MM.1S (cell line): ENCODE results near the gene PLA2G4A.

Experiments
- DNase-seq: peaks from one replicate; pipeline ENCODE4 v3.0.0-alpha.2; 2015
- H2AFZ ChIP-seq: fragments of 300-600 bp; sonication (generic); 2 replicates; pipeline ENCODE4 v1.6.0; 2016; ENCODE audit warnings: antibody characterized with exemption, low read length
- H3F3A ChIP-seq: fragments of 300-600 bp; sonication (generic); 2 replicates; pipeline ENCODE4 v1.6.1; 2016; ENCODE audit warnings: mild to moderate bottlenecking, antibody characterized with exemption, low read length, moderate library complexity, mixed read lengths; ENCODE audit not compliant: insufficient read depth
- H3K27ac ChIP-seq: fragments of 300-600 bp; sonication (generic); 2 replicates; pipeline ENCODE4 v1.5.1; 2016; ENCODE audit warnings: mild to moderate bottlenecking, low read length
- H3K27me3 ChIP-seq: fragments of 300-600 bp; sonication (generic); replicated peaks from 2 replicates; pipeline ENCODE4 v1.6.0; 2016; ENCODE audit warnings: low read length; ENCODE audit not compliant: insufficient read depth
- H3K36me3 ChIP-seq: fragments of 300-600 bp; sonication (generic); replicated peaks from 2 replicates; pipeline ENCODE4 v1.6.1; 2016; ENCODE audit warnings: mild to moderate bottlenecking, low read length, mixed read lengths; ENCODE audit not compliant: insufficient read depth
- H3K4me1 ChIP-seq: fragments of 300-600 bp; sonication (generic); 2 replicates; pipeline ENCODE4 v1.6.1; 2016; ENCODE audit warnings: low read length, mixed read lengths
- H3K4me2 ChIP-seq: fragments of 300-600 bp; sonication (generic); 2 replicates; pipeline ENCODE4 v1.6.0; 2016; ENCODE audit warnings: low read depth, low read length
- H3K4me3 ChIP-seq: fragments of 300-600 bp; sonication (generic); 2 replicates; pipeline ENCODE4 v1.5.1; 2016; ENCODE audit warnings: low read length, mixed read lengths
- H3K79me2 ChIP-seq: fragments of 300-600 bp; sonication (generic); 2 replicates; pipeline ENCODE4 v1.6.1; 2016; ENCODE audit warnings: mixed run types, low read length, mixed read lengths
- H3K9ac ChIP-seq: fragments of 300-600 bp; sonication (generic); 2 replicates; pipeline ENCODE4 v1.6.1; 2016; ENCODE audit warnings: low read length, mixed read lengths
- H3K9me2 ChIP-seq: fragments of 300-600 bp; sonication (generic); replicated peaks from 2 replicates; pipeline ENCODE4 v1.6.1; 2016; ENCODE audit warnings: mild to moderate bottlenecking, low read length, mixed read lengths; ENCODE audit not compliant: insufficient read depth
- H3K9me3 ChIP-seq: fragments of 300-600 bp; sonication (generic); replicated peaks from 2 replicates; pipeline ENCODE4 v1.6.1; 2016; ENCODE audit warnings: mild to moderate bottlenecking, low read length, mixed read lengths; ENCODE audit not compliant: insufficient read depth
- H4K20me1 ChIP-seq: fragments of 300-600 bp; sonication (generic); 2 replicates; pipeline ENCODE4 v1.6.1; 2016; ENCODE audit warnings: mild to moderate bottlenecking, low read length, moderate library complexity, mixed read lengths; ENCODE audit not compliant: insufficient read depth
- CTCF ChIP-seq: fragments of 300-600 bp; sonication (generic); IDR thresholded peaks from 2 replicates; pipeline ENCODE4 v1.5.1; 2016; ENCODE audit warnings: antibody characterized with exemption, low read length, mixed read lengths
- EZH2 ChIP-seq: fragments of 300-600 bp; sonication (generic); optimal IDR thresholded peaks from 2 replicates; pipeline ENCODE3; 2017; ENCODE audit warnings: low read depth, mild to moderate bottlenecking, antibody characterized with exemption, low read length, mixed read lengths
- EZH2phosphoT487 ChIP-seq: fragments of 300-600 bp; sonication (generic); IDR thresholded peaks from 2 replicates; pipeline ENCODE4 v1.6.1; 2018; ENCODE audit warnings: antibody characterized with exemption, low read length

The PLA2G4A gene

GRCh38 chr1:186845576-186846210 is 16.9 kb downstream of the PLA2G4A start:
- no peaks in the 10 kb centered on the region for H3K27me3 ChIP-seq
- H3K9me3 ChIP-seq, result no peaks in the 10 kb centered on the region
- no peak overlapping the region for H2AFZ ChIP-seq
- TF ChIP-seq EZH2, result no peak
- TF ChIP-seq CTCF, result no peak
- TF ChIP-seq EZH2phosphoT487, result no peak
- peak overlapping the region; percentile 32 for H3K4me2 ChIP-seq
- DNase-seq, result no peak
- peaks cover 21% of the 10 kb centered on the region for H3K79me2 ChIP-seq
- H4K20me1 ChIP-seq, result no peaks in the 10 kb centered on the region
- peaks cover 36% of the 10 kb centered on the region for H3K4me1 ChIP-seq
- peaks cover 14% of the 10 kb centered on the region for H3F3A ChIP-seq
- peak overlapping the region; percentile 20; the same call in 1 of the 2 replicates for H3K27ac ChIP-seq
- no peak overlapping the region for H3K9ac ChIP-seq
- 0 out of 2 replicates have a peak, but pooled peaks cover 2% of the 10 kb centered on the region for H3K36me3 ChIP-seq
- peak overlapping the region; percentile 3; the same call in 1 of the 2 replicates for H3K4me3 ChIP-seq
- no peaks in the 10 kb centered on the region for H3K9me2 ChIP-seq

GRCh38 chr1:186848509-186849130 is 19.9 kb downstream of the PLA2G4A start:
- Histone ChIP-seq H3K9me3 (no peaks in the 10 kb centered on the region), H3K4me1 (peaks cover 30% of the 10 kb centered on the region), H3K4me3 (no peak overlapping the region), H4K20me1 (no peaks in the 10 kb centered on the region), H2AFZ (no peak overlapping the region), H3K4me2 (no peak overlapping the region), H3K79me2 (peaks cover 15% of the 10 kb centered on the region), H3K36me3 (no peaks in the 10 kb centered on the region), H3K9me2 (no peaks in the 10 kb centered on the region), H3K9ac (no peak overlapping the region), H3K27ac (no peak overlapping the region), H3F3A (peaks cover 14% of the 10 kb centered on the region), H3K27me3 (no peaks in the 10 kb centered on the region)
- TF ChIP-seq CTCF (no peak), EZH2 (no peak), EZH2phosphoT487 (no peak)
- no peak for DNase-seq

- Histone ChIP-seq H3F3A (peaks cover 14% of the 10 kb centered on the region), H3K27ac (no peak overlapping the region), H3K9me3 (no peaks in the 10 kb centered on the region), H2AFZ (no peak overlapping the region), H4K20me1 (no peaks in the 10 kb centered on the region), H3K79me2 (peaks cover 17% of the 10 kb centered on the region; the same call in 1 of the 2 replicates), H3K4me3 (no peak overlapping the region), H3K9ac (no peak overlapping the region), H3K27me3 (no peaks in the 10 kb centered on the region), H3K36me3 (no peaks in the 10 kb centered on the region), H3K4me2 (no peak overlapping the region), H3K9me2 (no peaks in the 10 kb centered on the region), H3K4me1 (peaks cover 30% of the 10 kb centered on the region)
- TF ChIP-seq EZH2phosphoT487 (no peak), CTCF (no peak), EZH2 (no peak)
- DNase-seq, result peak; percentile 18
Observed at GRCh38 chr1:186849271-186849671, 20.5 kb downstream of the PLA2G4A start.
